ENCODE data around the gene TMEM170A.
"Not testable (repeated sequence)": the region's sequence is repeated elsewhere in the genome, so short reads cannot be mapped to it uniquely, and the experiment has no call there.

The TMEM170A gene, protein sequence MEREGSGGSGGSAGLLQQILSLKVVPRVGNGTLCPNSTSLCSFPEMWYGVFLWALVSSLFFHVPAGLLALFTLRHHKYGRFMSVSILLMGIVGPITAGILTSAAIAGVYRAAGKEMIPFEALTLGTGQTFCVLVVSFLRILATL

DNA sequence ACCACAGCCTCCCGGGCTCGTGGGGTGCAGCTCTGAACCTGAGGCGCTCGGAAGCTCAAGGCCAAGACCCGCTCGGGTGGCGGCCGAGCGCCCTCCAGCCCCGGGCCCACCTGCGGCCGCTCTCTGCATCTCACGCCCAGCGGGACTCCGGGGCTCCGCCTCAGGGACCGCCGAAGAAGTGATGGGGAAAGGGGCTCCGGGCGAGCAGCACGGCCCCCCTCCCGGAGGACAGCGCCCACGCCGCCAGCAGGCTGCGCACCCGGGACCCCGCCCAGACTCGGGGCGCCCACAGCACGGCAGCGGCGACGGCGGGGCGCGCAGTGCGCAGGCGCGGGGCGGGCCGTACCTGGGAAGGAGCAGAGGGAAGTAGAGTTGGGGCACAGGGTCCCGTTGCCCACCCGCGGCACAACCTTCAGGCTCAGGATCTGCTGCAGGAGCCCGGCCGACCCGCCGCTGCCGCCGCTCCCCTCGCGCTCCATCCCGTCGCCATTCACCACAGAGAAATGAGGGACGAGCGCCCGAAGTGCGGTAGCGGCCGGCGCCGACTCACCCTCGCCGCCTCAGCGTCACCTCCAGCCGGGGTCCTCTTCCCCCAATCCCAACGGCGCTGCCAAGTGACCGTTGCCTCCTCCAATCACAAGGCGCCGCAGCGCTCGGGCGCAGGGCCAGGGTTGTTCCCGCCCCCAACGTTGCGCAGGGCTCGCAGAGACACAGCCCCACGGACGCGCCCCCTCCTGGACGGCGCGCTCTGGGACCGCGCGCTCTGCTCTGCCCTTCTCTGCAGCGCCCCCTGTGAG, at the start of gene TMEM170A:
TMEM170A (minus strand) TSS at position 568 of the 797 bp plus-strand sequence; CDS start at position 479, 89 bp downstream.
- peak; percentile 53 for DNase-seq

- DNase-seq, result no peak
These were observed 42.1 kb upstream of the TMEM170A start for GRCh38 chr16:75506574-75506973.

DNA sequence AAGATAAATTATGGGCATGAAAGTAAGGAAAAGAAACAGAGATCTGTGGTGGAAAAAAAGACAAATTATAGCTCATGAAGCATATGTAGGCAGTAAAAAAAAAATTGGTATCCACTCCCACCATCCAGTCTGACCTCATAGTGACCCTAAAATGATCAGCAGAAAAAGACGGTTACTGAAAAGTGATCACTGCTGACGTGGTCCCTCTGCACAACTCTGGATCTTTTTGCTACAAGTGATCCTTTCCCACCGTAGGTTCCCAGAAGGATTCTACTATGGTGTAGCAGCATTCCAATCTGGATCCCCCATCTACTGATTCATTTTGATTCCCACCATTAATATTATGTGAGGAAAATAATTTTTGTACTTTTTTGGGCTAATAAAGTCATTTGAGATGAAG, 41.6 kb upstream of the TMEM170A start:
- DNase-seq, result no peak

DNA sequence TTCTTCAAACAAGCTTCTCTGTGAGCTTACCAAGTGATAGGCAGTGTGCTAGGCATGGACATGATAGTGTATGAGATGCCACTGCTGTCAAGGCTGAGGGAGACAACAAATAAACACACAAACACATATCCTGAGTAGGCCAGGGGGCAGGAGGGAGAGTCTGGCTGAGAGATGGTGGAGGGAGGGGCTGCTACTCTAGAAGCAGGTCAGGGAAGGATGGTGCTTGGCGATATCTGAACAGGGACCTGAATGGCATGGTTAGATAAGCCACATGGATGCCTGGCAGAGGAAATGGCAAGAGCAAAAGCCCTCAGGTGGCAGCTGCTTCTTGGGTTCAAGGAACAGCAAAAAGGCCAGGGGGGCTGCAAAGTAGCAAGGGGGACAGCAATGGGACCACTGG, 39.3 kb upstream of the TMEM170A start:
- no peak for DNase-seq

GRCh38 chr16:75502916-75503605, 38.6 kb upstream of the TMEM170A start:
- no peak for DNase-seq

DNA sequence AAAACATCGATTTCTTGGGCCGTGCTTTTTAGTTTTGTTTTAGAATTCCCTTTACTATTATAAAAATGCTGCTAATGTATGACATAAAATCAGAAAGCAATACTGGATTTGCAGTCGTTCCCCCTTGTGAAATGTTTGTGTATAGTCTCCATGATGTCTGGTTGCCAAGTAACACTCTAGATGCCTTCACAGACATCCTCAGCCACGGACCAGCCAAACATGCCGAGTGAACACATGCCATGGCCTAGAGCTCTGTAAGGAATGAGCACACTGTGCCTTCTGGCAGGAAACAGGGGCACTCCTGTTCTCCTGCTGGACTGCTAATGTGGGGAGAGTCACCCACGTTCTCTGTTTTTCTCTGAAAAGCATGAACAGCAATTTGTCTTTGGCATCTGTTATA, 37.3 kb upstream of the TMEM170A start:
- not testable (repeated sequence) for DNase-seq

- no peak for DNase-seq
These were observed 36.9 kb upstream of the TMEM170A start for GRCh38 chr16:75501359-75501758.

DNA sequence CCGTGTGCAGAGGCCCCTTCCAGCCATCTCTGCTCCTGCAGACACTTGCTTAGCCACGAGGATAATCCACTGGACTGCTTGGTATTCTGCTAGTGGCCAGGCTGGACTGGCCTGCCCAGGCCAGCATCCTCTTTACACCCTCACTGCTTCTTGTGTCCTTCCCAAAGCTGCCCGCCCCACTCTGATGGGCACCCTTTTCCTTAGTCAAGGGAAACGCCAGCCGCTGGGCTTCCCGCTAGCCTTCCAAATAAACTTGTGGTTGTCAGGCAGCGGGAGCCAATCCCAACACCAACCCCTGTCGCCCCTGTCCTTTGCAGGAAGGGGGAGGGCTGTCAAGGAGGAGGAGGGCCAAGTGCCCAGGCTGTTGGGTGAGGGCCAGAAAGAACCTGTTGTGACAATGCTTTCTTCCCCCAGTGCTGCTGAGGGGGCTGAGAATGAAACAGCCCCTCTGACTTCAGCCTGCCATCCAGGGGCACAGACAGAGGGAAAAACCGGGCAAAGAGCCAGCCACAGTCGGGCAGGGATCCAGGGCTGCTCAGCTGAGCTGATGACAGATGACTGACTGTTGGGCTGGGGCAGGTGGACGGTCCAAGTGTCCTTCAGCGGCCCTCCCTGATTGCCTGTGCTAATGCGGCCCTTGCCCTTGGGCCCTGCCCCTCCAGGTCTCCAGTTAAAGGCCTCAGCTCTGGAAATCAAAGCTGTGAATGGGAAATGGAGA, 34.3 kb upstream of the TMEM170A start:
- not testable (repeated sequence) for DNase-seq

DNA sequence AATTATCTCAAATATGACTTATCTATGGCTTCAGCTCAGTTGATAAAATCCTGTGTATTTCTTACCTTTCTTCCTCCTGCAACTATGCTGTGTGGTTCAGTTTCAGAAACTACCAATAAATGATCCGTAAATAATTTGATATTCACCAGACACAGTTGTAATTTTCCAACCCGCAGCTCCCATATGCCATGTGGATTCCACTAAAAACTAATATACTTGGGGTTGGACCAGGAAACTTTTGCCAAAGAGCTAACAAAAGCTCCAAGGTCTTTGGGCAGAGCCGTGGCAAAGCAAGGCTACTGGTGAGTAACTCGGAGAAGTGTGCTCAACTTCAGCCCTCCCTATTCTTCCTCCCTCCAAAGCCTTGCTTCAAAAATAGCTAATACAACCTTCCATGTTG, 33.1 kb upstream of the TMEM170A start:
- DNase-seq, result no peak

DNA sequence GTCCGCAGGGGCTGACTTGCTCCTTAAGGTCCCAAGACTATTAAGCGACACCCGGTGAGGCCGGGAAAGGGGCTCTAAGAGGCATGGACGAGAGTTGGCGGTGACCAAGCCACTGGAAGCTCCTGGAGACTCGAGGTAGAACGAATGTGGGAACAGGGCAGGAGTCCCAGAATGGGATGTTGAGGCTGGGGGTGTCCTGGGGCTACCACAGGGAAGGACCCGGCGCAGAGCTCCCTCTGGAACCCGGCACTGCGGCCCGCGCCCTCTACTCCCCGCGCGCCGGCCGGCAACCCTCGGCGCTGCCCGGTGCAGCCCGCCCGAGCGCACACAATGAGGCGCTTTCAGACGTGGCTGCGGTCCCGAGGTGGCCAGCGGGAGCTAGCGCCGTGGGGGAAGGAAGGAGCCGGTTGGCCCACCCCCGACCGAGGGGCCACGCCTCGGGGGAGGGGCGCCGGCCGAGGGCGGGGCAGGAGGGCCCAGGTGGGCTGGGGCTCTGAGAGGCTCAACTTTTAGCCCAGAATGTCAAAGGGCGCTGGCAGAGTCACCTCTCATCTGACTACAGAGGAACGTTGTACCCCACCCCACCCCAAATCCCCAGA, 30.7 kb upstream of the TMEM170A start, which contains the start of gene CHST6:
CHST6 (minus strand) TSS at position 366 of the 599 bp plus-strand sequence. CDS start 15,613 bp downstream, outside the sequence.
- DNase-seq, result no peak

GRCh38 chr16:75494661-75495075, 30.2 kb upstream of the TMEM170A start:
- no peak for DNase-seq

DNA sequence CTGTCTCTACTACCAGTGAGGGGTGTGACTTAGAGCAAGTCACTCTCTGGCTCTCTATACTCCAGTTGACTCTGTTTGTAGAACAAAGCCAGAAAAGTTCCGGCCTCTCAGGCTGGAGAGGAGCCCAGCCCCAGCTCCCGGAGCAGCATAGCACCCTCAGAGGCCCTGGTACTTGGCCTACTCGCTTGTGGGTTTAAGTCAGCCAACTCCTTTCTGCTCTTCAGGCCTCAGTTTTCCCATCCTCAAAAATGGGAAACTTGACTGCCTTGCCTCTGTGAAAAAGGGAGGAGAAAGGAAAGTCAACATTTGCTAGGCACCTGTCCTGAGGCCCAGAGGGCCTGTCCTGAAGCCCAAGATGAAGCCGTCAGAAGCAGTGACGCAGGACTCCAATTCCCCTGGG, 29.7 kb upstream of the TMEM170A start:
- DNase-seq, result no peak

DNA sequence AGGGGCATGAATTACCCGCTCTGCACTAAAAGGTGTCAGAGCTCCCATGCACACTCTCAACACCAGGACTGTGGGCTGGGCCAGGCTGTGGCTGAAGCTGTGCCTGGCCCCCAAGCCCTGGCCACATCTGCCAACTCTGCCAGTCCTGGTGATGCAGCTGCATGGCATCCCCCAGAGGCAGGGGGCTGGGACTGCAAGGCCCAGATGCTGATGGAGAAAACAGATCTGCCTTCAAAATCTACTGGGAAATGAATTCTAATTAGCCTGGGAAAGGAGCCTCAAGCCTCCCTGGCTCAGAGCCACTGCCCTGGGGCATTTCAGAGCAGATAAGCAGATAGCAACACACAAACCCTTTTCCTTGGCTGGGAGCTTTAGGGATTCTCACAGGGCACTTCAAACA, 27.4 kb upstream of the TMEM170A start:
- no peak for DNase-seq

GRCh38 chr16:75488322-75488721, 23.8 kb upstream of the TMEM170A start:
- DNase-seq, result no peak

- no peak for DNase-seq
These were observed 22.3 kb upstream of the TMEM170A start for GRCh38 chr16:75486676-75487313.

- DNase-seq, result no peak
These were observed 21.7 kb upstream of the TMEM170A start for GRCh38 chr16:75486014-75486675.

- no peak for DNase-seq
These were observed 20.9 kb upstream of the TMEM170A start for GRCh38 chr16:75485230-75486013.

DNA sequence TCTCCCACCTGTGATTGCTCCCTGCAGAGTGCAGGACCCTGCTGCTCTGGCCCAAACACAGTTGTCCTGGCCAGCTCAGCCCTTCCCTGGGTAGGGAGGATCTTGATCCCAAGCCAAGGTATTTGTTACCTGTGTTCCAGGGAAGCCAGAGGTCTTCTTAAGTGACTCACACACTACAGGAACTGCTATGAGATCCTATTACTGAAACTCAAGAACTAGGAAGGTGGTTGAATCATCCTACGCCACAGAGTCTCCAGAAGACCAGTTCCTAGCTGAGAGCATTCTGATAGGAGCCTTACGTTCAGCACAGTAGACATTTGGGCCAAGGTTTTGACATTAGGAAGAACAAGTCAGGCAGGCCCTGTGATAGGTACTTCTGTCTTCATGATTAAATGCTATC, 18.7 kb upstream of the TMEM170A start:
- no peak for DNase-seq

- DNase-seq, result no peak
These were observed 18.1 kb upstream of the TMEM170A start for GRCh38 chr16:75482434-75483205.

DNA sequence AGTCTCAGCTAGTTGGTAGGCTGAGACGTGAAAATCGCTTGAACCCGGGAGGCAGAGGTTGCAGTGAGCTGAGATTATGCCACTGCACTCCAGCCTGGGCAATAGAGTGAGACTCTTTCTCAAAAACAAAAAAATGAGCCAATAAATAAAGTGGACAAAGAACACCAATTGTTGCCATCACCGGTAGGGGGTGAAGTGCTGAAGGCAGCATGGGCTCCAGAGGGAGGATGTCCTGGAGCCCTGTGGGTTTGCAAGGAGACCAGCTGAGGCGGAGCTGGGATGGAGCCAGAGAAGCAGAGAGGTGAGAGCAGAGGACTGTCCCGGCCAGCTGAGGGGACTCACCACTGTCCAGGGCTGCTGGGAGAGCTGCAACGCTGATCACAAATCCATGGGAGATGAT, 17.0 kb upstream of the TMEM170A start:
- no peak for DNase-seq

Measured in cortex of kidney (tissue), 1 donor.